Measurements from ENCODE around the gene ZNF385A. TPM values are rescaled to one million over a fixed set of nuclear protein-coding genes. Genes with fewer than 3 reads are reported as not detected.

Gene ZNF385A, protein sequence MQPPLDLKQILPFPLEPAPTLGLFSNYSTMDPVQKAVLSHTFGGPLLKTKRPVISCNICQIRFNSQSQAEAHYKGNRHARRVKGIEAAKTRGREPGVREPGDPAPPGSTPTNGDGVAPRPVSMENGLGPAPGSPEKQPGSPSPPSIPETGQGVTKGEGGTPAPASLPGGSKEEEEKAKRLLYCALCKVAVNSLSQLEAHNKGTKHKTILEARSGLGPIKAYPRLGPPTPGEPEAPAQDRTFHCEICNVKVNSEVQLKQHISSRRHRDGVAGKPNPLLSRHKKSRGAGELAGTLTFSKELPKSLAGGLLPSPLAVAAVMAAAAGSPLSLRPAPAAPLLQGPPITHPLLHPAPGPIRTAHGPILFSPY
- 0.92 and 0.96 TPM in 2 replicates for polyA plus RNA-seq (2011; rRNA removed)
- 1.1 and 1.2 TPM in 2 replicates for polyA minus RNA-seq (2011; rRNA and poly(A)+ RNA removed)

DNA sequence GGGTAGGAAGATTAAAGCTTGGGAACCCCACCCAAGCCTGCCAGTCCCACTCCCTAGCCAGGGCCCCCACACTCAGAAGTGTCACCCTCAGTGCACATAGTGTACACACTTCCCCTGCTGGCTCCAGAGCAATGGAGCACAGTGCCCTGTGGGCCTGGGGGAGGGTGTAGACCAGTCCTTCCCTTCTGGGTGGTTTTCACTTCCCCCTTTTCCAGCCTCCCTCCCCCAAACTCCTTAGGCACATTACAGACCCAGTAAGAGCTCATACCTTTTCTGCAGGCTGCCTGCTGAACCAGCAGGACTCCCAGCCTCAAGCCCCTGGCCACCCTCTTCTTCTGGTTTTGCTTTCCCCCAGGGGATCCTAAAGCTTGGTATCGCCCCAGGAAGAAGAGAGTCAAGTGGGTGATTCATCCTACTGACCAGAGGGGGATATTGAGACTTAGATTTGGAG is at the start of gene ZNF385A:
TSS of gene ZNF385A (minus strand) at position 143 of the 451 bp plus-strand sequence. CDS start 219 bp downstream, outside the sequence.
- CTCF ChIA-PET = interaction anchor here (1.1 to 3.0 kb wide), 5 partner anchors 8 to 164 kb away, joined by 4 to 14 read pairs (median 9); no protein-coding TSS in a partner anchor
- no peaks in the 10 kb centered on the region for H3K36me3 ChIP-seq (ENCODE audit: control insufficient read depth, insufficient read depth, low read length)
- no peak within 1 kb of the TSS for H3K4me3 ChIP-seq (ENCODE audit: low read depth, low read length)
- TF ChIP-seq, protein P1, sequence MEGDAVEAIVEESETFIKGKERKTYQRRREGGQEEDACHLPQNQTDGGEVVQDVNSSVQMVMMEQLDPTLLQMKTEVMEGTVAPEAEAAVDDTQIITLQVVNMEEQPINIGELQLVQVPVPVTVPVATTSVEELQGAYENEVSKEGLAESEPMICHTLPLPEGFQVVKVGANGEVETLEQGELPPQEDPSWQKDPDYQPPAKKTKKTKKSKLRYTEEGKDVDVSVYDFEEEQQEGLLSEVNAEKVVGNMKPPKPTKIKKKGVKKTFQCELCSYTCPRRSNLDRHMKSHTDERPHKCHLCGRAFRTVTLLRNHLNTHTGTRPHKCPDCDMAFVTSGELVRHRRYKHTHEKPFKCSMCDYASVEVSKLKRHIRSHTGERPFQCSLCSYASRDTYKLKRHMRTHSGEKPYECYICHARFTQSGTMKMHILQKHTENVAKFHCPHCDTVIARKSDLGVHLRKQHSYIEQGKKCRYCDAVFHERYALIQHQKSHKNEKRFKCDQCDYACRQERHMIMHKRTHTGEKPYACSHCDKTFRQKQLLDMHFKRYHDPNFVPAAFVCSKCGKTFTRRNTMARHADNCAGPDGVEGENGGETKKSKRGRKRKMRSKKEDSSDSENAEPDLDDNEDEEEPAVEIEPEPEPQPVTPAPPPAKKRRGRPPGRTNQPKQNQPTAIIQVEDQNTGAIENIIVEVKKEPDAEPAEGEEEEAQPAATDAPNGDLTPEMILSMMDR (IDR thresholded peaks at IDR 0.05; ENCODE audit: insufficient read depth, low read depth, low read length) = no peak
- no peak for DNase-seq (ENCODE audit: low read depth)
- POLR2A ChIA-PET = interaction anchor here (0.6 kb wide), 1 partner anchor 32 kb away, joined by 3 read pairs; no protein-coding TSS in a partner anchor
- H3K27me3 ChIP-seq (ENCODE audit: control insufficient read depth, insufficient read depth, low read length) = no peaks in the 10 kb centered on the region

DNA sequence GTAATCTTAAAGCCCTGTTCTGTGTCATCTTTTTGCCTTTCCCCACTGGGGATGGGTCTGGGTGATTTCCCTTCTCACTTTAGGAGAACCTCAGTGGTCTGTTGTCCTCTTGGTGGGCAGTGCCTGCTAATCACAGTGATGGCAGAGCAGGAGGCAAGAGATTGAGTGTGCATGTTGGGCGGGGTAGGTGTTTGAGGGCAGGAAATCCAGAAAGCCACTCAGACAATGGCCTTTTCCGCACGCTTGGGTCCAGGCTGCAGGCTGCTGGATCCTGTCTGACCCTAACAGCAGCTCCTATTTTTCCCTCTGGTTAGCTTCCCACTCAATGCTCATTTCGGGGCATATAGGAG is 48.3 kb upstream of the ZNF385A start:
- Histone ChIP-seq H3K36me3 (ENCODE audit: control insufficient read depth, insufficient read depth, low read length) (no peaks in the 10 kb centered on the region), H3K27me3 (ENCODE audit: control insufficient read depth, insufficient read depth, low read length) (no peaks in the 10 kb centered on the region), H3K4me3 (ENCODE audit: low read depth, low read length) (no peak overlapping the region)
- POLR2A ChIA-PET = interaction anchor here (0.5 kb wide), 1 partner anchor 33 kb away, joined by 3 read pairs; no protein-coding TSS in a partner anchor
- CTCF ChIA-PET = interaction anchor here (1.0 to 32.5 kb wide), 4 partner anchors 8 to 53 kb away, joined by 3 to 643 read pairs (median 9); no protein-coding TSS in a partner anchor
- no peak for DNase-seq (ENCODE audit: low read depth)
- TF ChIP-seq, protein P1 (IDR thresholded peaks at IDR 0.05; ENCODE audit: insufficient read depth, low read depth, low read length) = no peak

DNA sequence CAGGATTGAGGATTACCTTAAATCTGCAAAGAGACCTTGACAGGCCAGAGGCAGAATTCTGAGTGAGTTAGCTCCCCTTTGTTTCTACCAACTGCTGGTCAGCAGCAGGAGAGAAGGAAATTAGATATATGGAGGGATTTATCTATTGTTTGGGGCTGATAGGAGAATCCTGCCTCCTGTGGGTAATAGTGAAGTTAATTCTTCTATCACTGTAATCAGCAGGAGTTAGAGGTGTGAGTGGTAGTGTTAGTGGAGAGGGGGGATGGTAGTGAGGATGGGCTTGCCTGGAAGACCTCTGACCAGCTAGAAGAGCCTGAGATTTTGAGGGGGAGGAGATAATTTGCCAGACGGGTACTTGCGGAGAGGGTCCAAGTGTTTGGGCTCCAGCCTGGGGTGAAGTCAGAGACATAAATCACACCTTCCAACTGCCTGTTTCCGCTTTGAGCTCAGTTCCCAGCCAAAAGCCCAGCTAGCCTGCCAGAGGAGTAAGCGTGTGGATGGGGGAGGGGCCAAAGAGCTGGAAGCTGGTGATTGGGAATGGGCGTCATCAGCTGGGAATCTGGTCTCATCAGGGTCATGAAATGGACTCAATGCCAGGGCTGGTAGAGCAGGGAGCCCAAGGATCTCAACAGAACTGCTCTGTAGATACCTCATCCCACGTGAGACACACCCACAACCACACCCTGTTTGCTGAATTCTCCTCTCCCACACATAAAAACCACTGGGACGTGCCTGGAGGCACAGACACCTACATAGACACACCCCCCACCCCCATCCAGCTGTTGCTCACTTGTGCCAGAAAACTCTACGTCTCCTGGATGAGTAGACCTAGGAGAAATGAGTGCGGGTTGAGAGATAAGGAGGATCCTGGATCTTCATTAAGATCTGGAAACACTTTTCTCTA is 47.6 kb upstream of the ZNF385A start:
- Histone ChIP-seq H3K4me3 (ENCODE audit: low read depth, low read length) (no peak overlapping the region), H3K27me3 (ENCODE audit: control insufficient read depth, insufficient read depth, low read length) (no peaks in the 10 kb centered on the region), H3K36me3 (ENCODE audit: control insufficient read depth, insufficient read depth, low read length) (no peaks in the 10 kb centered on the region)
- CTCF ChIA-PET = interaction anchor here (0.9 to 32.5 kb wide), 6 partner anchors 8 to 53 kb away, joined by 3 to 643 read pairs (median 4); no protein-coding TSS in a partner anchor
- no peak for DNase-seq (ENCODE audit: low read depth)
- TF ChIP-seq, protein P1 (IDR thresholded peaks at IDR 0.05; ENCODE audit: insufficient read depth, low read depth, low read length) = no peak
- POLR2A ChIA-PET = interaction anchor here (0.5 kb wide), 1 partner anchor 33 kb away, joined by 3 read pairs; no protein-coding TSS in a partner anchor

DNA sequence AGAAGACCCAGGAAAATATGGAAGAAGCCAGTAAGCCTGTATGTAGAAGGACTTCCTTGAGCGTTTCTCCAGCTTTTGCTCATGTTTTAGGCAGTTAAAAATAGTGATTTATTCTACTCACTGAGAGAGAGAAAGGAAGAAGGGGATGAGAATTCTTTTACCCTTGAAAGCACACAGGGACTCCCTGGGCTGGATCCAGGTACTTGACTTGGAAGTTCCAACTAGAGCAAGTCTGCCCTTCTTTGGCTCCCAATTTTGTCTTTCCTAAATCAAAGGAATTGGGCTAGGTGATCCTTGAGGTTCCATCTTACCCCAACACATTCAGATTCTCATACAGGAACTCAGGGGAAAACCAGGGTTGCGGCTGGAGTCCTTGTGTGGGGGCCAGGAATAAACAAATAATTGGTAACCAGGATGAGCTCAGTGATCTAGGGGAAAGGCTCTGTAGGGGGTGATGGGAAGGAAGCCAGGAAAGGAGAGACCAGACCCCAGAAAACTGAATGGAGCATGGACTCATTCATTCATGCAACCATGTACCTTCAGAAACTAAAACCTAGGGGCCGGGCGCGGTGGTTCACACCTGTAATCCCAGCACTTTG is 46.0 kb upstream of the ZNF385A start:
- TF ChIP-seq, protein P1 (IDR thresholded peaks at IDR 0.05; ENCODE audit: insufficient read depth, low read depth, low read length) = no peak
- H3K36me3 ChIP-seq (ENCODE audit: control insufficient read depth, insufficient read depth, low read length) = no peaks in the 10 kb centered on the region
- no peaks in the 10 kb centered on the region for H3K27me3 ChIP-seq (ENCODE audit: control insufficient read depth, insufficient read depth, low read length)
- no peak overlapping the region for H3K4me3 ChIP-seq (ENCODE audit: low read depth, low read length)
- ChIA-PET CTCF (interaction anchor here (1.1 to 32.5 kb wide), 6 partner anchors 13 to 51 kb away, joined by 3 to 643 read pairs (median 7); no protein-coding TSS in a partner anchor), POLR2A (no interaction called here)
- DNase-seq (ENCODE audit: low read depth) = no peak
